Measurements from ENCODE around the gene IQCN. TPM values are rescaled to one million over a fixed set of nuclear protein-coding genes. Genes with fewer than 3 reads are reported as not detected.

IQCN gene
- 15.6 and 17.8 TPM in 2 replicates for total RNA-seq

DNA sequence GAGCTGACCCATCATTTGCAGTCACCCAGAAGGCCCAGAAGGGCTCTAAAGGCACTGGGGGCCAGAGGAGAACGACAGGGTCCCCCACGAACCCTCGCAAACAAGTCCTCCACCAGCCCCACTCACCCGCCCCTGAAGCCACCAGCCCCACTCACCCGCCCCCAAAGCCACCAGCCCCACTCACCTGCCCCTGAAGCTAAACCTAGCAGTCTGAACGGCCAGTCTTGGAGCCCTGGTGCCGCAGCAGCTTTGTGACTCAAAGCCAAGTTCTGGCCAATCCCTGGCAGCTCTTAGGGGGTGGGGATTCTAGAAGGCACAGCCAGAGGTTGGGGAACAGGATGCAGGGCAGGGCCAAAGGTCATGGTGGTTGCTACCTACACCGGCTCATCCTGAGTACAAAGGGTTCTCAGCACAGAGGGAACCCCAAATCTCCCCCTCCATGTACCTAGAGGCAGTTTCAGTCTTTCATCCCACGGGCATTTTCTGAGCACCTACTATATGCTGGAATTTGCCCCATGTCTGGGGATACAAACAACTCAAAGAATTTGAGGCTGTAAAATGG, at the start of gene IQCN:
IQCN (minus strand) TSS at position 234 of the 562 bp plus-strand sequence. CDS start 4,974 bp downstream, outside the sequence.
- Mint-ChIP-seq H3K27ac (no peak within 1 kb of the TSS), H3K27me3 (no peaks in the 10 kb centered on the region), H3K4me3 (no peak within 1 kb of the TSS), H3K4me1 (peaks cover 32% of the 10 kb centered on the region), H3K9me3 (no peaks in the 10 kb centered on the region), H3K36me3 (ENCODE audit: low read depth) (peaks cover 42% of the 10 kb centered on the region)
- no peak for DNase-seq
- no peak for ATAC-seq (ENCODE audit: low read depth)
- POLR2A ChIA-PET = interaction anchor here (0.6 to 20.0 kb wide), 9 partner anchors 13 to 133 kb away, joined by 3 to 926 read pairs (median 5); partner anchors contain the start of genes LSM4 and MPV17L2
- intact Hi-C loops (cut with micrococcal nuclease) = no loop called here
- CTCF ChIA-PET = interaction anchor here (2.3 kb wide), 1 partner anchor 54 kb away, joined by 6 read pairs; no protein-coding TSS in a partner anchor
- TF ChIP-seq, protein P1, sequence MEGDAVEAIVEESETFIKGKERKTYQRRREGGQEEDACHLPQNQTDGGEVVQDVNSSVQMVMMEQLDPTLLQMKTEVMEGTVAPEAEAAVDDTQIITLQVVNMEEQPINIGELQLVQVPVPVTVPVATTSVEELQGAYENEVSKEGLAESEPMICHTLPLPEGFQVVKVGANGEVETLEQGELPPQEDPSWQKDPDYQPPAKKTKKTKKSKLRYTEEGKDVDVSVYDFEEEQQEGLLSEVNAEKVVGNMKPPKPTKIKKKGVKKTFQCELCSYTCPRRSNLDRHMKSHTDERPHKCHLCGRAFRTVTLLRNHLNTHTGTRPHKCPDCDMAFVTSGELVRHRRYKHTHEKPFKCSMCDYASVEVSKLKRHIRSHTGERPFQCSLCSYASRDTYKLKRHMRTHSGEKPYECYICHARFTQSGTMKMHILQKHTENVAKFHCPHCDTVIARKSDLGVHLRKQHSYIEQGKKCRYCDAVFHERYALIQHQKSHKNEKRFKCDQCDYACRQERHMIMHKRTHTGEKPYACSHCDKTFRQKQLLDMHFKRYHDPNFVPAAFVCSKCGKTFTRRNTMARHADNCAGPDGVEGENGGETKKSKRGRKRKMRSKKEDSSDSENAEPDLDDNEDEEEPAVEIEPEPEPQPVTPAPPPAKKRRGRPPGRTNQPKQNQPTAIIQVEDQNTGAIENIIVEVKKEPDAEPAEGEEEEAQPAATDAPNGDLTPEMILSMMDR (IDR thresholded peaks at IDR 0.05) = no peak

- Mint-ChIP-seq H3K27ac (peak within 1 kb of the TSS; percentile 91), H3K36me3 (ENCODE audit: low read depth) (no peaks in the 10 kb centered on the region), H3K4me1 (peaks cover 46% of the 10 kb centered on the region), H3K27me3 (no peaks in the 10 kb centered on the region), H3K9me3 (no peaks in the 10 kb centered on the region), H3K4me3 (peak within 1 kb of the TSS; percentile 85)
- intact Hi-C loops (cut with micrococcal nuclease) = loop anchor here (1.0 to 2.0 kb wide), 6 partner anchors 18 to 131 kb away; partner anchors contain the start of gene RAB3A
- DNase-seq (peak; percentile 98), ATAC-seq (ENCODE audit: low read depth) (peak; percentile 94)
- ChIA-PET POLR2A (interaction anchor here (0.6 to 21.9 kb wide), 21 partner anchors 10 to 648 kb away, joined by 3 to 857 read pairs (median 5); partner anchors contain the start of genes ELL, IQCN, JUND and MPV17L2), CTCF (interaction anchor here (0.6 to 8.4 kb wide), 11 partner anchors 16 to 131 kb away, joined by 3 to 232 read pairs (median 3); partner anchors contain the start of gene JUND)
- TF ChIP-seq, protein P1 (IDR thresholded peaks at IDR 0.05) = no peak
Measured at GRCh38 chr19:18322759-18323460, 48.7 kb upstream of the IQCN start, which contains the start of gene LSM4. LSM4 (minus strand) TSS chr19:18323076; CDS start chr19:18323020, 56 bp downstream.

DNA sequence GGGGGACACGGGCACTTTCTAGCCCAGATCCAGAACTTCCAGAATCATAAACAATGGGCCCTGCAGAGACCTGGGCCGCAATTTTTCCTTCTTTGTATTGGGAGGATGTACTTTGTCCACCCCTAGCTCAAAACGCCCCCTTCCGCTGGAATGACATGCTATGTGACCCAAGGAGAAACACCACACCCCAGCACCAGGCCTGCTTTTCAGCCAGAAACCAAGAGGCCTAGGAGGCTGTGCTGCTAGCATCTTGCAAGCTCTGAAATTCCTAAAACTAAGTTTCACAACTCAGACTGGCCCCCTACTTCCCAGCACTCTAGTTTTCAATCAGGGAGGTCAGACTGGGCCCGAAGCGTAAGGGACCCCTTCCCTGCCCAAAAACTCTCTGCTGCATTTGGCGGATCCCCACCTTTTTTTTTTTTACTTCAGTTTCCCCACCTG, 48.1 kb upstream of the IQCN start:
- Mint-ChIP-seq H3K27ac (peak overlapping the region; percentile 74), H3K9me3 (no peaks in the 10 kb centered on the region), H3K36me3 (ENCODE audit: low read depth) (no peaks in the 10 kb centered on the region), H3K4me1 (peaks cover 51% of the 10 kb centered on the region), H3K27me3 (no peaks in the 10 kb centered on the region), H3K4me3 (peak overlapping the region; percentile 85)
- ATAC-seq (ENCODE audit: low read depth) (no peak), DNase-seq (no peak)
- TF ChIP-seq, protein P1 (IDR thresholded peaks at IDR 0.05) = no peak
- intact Hi-C loops (cut with micrococcal nuclease) = loop anchor here (2.0 kb wide), 1 partner anchor 118 kb away; the partner anchor contains the start of gene RAB3A
- POLR2A ChIA-PET = interaction anchor here (0.6 to 21.9 kb wide), 21 partner anchors 10 to 647 kb away, joined by 3 to 857 read pairs (median 5); partner anchors contain the start of genes ELL, IQCN, JUND and MPV17L2
- CTCF ChIA-PET = interaction anchor here (0.6 to 8.4 kb wide), 11 partner anchors 16 to 131 kb away, joined by 3 to 232 read pairs (median 3); partner anchors contain the start of gene JUND

- no peaks in the 10 kb centered on the region for H3K36me3 Mint-ChIP-seq (ENCODE audit: low read depth)
- CTCF ChIA-PET = interaction anchor here (1.1 to 8.4 kb wide), 6 partner anchors 29 to 113 kb away, joined by 3 to 232 read pairs (median 4); partner anchors contain the start of gene JUND
Measured at GRCh38 chr19:18321734-18322102, 47.5 kb upstream of the IQCN start.

More at GRCh38 chr19:18321734-18322102, 47.5 kb upstream of the IQCN start:
- intact Hi-C loops (cut with micrococcal nuclease) = loop anchor here (2.0 kb wide), 1 partner anchor 117 kb away; the partner anchor contains the start of gene RAB3A
- DNase-seq = no peak
- POLR2A ChIA-PET = interaction anchor here (0.5 to 21.9 kb wide), 14 partner anchors 9 to 235 kb away, joined by 3 to 857 read pairs (median 6); partner anchors contain the start of genes IL12RB1, IQCN, JUND and MPV17L2
- Mint-ChIP-seq H3K9me3 (no peaks in the 10 kb centered on the region), H3K27me3 (no peaks in the 10 kb centered on the region), H3K27ac (peak overlapping the region; percentile 74), H3K4me3 (peak overlapping the region; percentile 85), H3K4me1 (peaks cover 52% of the 10 kb centered on the region)
- TF ChIP-seq, protein P1 (IDR thresholded peaks at IDR 0.05) = no peak
- no peak for ATAC-seq (ENCODE audit: low read depth)
